GM23338 (cell line): ENCODE data around the gene BCL10. TPM values are rescaled to one million over a fixed set of nuclear protein-coding genes. Genes with fewer than 3 reads are reported as not detected.

ENCODE experiments used
- ATAC-seq: fragments of 200-7000 bp; cut with Tn5 transposase; 3 replicates; pipeline ENCODE4 v1.9.1; 2020
- DNase-seq: peaks from one replicate; pipeline ENCODE4 v3.0.0-alpha.2; 2015; ENCODE audit warnings: low spot score
- H2AFZ ChIP-seq: fragments of 200-600 bp; sonication (generic); 2 replicates; pipeline ENCODE4 v1.8.0; 2016; ENCODE audit warnings: antibody characterized with exemption, mild to moderate bottlenecking, moderate library complexity
- H3F3A ChIP-seq: fragments of 200-600 bp; sonication (generic); replicated peaks from 2 replicates; pipeline ENCODE4 v1.8.0; 2017; ENCODE audit warnings: antibody characterized with exemption, mixed run types, low read depth
- H3K27ac ChIP-seq: fragments of 200-600 bp; sonication (generic); 2 replicates; pipeline ENCODE4 v1.6.1; 2016; ENCODE audit warnings: low read depth
- H3K27me3 ChIP-seq: fragments of 200-600 bp; sonication (generic); 2 replicates; pipeline ENCODE4 v1.8.0; 2016; ENCODE audit warnings: mild to moderate bottlenecking, mixed run types, moderate library complexity; ENCODE audit not compliant: insufficient read depth
- H3K36me3 ChIP-seq: fragments of 200-600 bp; sonication (generic); 2 replicates; pipeline ENCODE4 v1.8.0; 2016; ENCODE audit warnings: mild to moderate bottlenecking; ENCODE audit not compliant: insufficient read depth
- H3K4me1 ChIP-seq: fragments of 200-600 bp; sonication (generic); 2 replicates; pipeline ENCODE4 v1.8.0; 2016; ENCODE audit warnings: mild to moderate bottlenecking, moderate library complexity; ENCODE audit not compliant: insufficient read depth
- H3K4me2 ChIP-seq: fragments of 200-600 bp; sonication (generic); 2 replicates; pipeline ENCODE4 v1.7.1; 2017; ENCODE audit warnings: mixed run types
- H3K4me3 ChIP-seq: fragments of 200-600 bp; sonication (generic); 2 replicates; pipeline ENCODE4 v1.6.1; 2016; ENCODE audit warnings: mixed run types
- H3K79me2 ChIP-seq: fragments of 200-600 bp; sonication (generic); replicated peaks from 2 replicates; pipeline ENCODE4 v1.8.0; 2017; ENCODE audit warnings: mild to moderate bottlenecking; ENCODE audit not compliant: insufficient read depth
- H3K9me2 ChIP-seq: fragments of 200-600 bp; sonication (generic); 2 replicates; pipeline ENCODE4 v1.8.0; 2017; ENCODE audit not compliant: insufficient read depth
- H4K20me1 ChIP-seq: fragments of 200-600 bp; sonication (generic); replicated peaks from 2 replicates; pipeline ENCODE4 v1.8.0; 2017; ENCODE audit warnings: mild to moderate bottlenecking; ENCODE audit not compliant: insufficient read depth
- H3K27ac Mint-ChIP-seq: 2 replicates; pipeline ENCODE4 v1.8.0; 2020; ENCODE audit warnings: inconsistent platforms, mild to moderate bottlenecking, moderate library complexity, mixed read lengths
- H3K27me3 Mint-ChIP-seq: 3 replicates; pipeline ENCODE4 v1.8.0; 2022; ENCODE audit warnings: low read depth, mild to moderate bottlenecking, moderate library complexity, mixed read lengths, inconsistent platforms; ENCODE audit not compliant: insufficient read depth, poor library complexity
- H3K36me3 Mint-ChIP-seq: 3 replicates; pipeline ENCODE4 v1.8.0; 2021; ENCODE audit warnings: low read depth, mild to moderate bottlenecking, inconsistent platforms, moderate library complexity, mixed read lengths
- H3K4me1 Mint-ChIP-seq: 3 replicates; pipeline ENCODE4 v1.8.0; 2020; ENCODE audit warnings: mild to moderate bottlenecking, inconsistent platforms, mixed read lengths
- H3K4me3 Mint-ChIP-seq: 3 replicates; pipeline ENCODE4 v1.8.0; 2021; ENCODE audit warnings: moderate library complexity, mild to moderate bottlenecking, inconsistent platforms, mixed read lengths
- H3K9me3 Mint-ChIP-seq: 3 replicates; pipeline ENCODE4 v1.8.0; 2020; ENCODE audit warnings: moderate library complexity, mild to moderate bottlenecking, inconsistent platforms, mixed read lengths
- CREB1 ChIP-seq: fragments of 250-450 bp; sonication (Bioruptor Pico); IDR thresholded peaks from 2 replicates; pipeline ENCODE4 v1.5.0; 2020; ENCODE audit warnings: low read depth, mild to moderate bottlenecking, moderate library complexity
- ETS1 ChIP-seq: IDR thresholded peaks from 2 replicates; pipeline ENCODE4 v1.6.1; 2016; ENCODE audit warnings: antibody characterized with exemption
- EZH2 ChIP-seq: fragments of 200-600 bp; sonication (generic); IDR thresholded peaks from one replicate; pipeline ENCODE4 v1.8.0; 2017; ENCODE audit warnings: antibody characterized with exemption, mild to moderate bottlenecking, low read depth; ENCODE audit not compliant: unreplicated experiment
- EZH2phosphoT487 ChIP-seq: fragments of 200-600 bp; sonication (generic); IDR thresholded peaks from one replicate; pipeline ENCODE4 v1.8.1; 2018; ENCODE audit warnings: antibody characterized with exemption; ENCODE audit not compliant: unreplicated experiment
- JUNB ChIP-seq: IDR thresholded peaks from one replicate; pipeline ENCODE4 v1.6.1; 2016; ENCODE audit warnings: antibody characterized with exemption; ENCODE audit not compliant: unreplicated experiment
- POLR2AphosphoS5 ChIP-seq: IDR thresholded peaks from 2 replicates; pipeline ENCODE4 v1.6.1; 2016; ENCODE audit warnings: antibody characterized with exemption, low read depth
- REST ChIP-seq: IDR thresholded peaks from one replicate; pipeline ENCODE4 v1.6.1; 2018; ENCODE audit warnings: antibody characterized with exemption; ENCODE audit not compliant: unreplicated experiment
- STAT1 ChIP-seq: IDR thresholded peaks from one replicate; pipeline ENCODE4 v1.6.1; 2016; ENCODE audit warnings: antibody characterized with exemption; ENCODE audit not compliant: unreplicated experiment
- ZNF114 ChIP-seq: fragments of 250-450 bp; sonication (Bioruptor Pico); IDR thresholded peaks from 2 replicates; pipeline ENCODE4 v1.5.0; 2020; ENCODE audit warnings: mild to moderate bottlenecking, moderate library complexity
- ZNF331 ChIP-seq: fragments of 250-450 bp; sonication (Bioruptor Pico); IDR thresholded peaks from 2 replicates; pipeline ENCODE4 v1.5.0; 2020; ENCODE audit warnings: low read depth, mild to moderate bottlenecking, moderate library complexity
- ZNF462 ChIP-seq: fragments of 250-450 bp; sonication (Bioruptor Pico); IDR thresholded peaks from 2 replicates; pipeline ENCODE4 v1.5.0; 2020; ENCODE audit warnings: mild to moderate bottlenecking, moderate library complexity
- polyA plus RNA-seq: library from polyadenylated mRNA; unstranded; fragments of >200 nt; fragmentation: Nextera tagmentation; extraction: Ambion mirVana; gene quantifications from 2 replicates; pipeline ENCODE4 v1.2.1, GENCODE V29; 2016
- total RNA-seq: library from RNA; depleted of rRNA; stranded (reverse); fragments of >200 nt; shearing (Covaris generic); gene quantifications from 2 replicates; pipeline ENCODE4 v1.2.3, GENCODE V29; 2014

The BCL10 gene
- total and polyA plus RNA-seq, 2 experiments from 2014 or later = 23.1 to 33.7 TPM

GRCh38 chr1:85296980-85297379 lies 20.5 kb upstream of the BCL10 start:
- no peaks in the 10 kb centered on the region for H4K20me1 ChIP-seq
- H3K27ac ChIP-seq = no peak overlapping the region
- Mint-ChIP-seq H3K9me3 (no peaks in the 10 kb centered on the region), H3K4me3 (no peak overlapping the region), H3K27ac (no peak overlapping the region), H3K36me3 (no peaks in the 10 kb centered on the region), H3K4me1 (peaks cover 8% of the 10 kb centered on the region), H3K27me3 (no peaks in the 10 kb centered on the region)
- ATAC-seq (no peak), DNase-seq (no peak)
- no peaks in the 10 kb centered on the region for H3F3A ChIP-seq
- H3K4me2 ChIP-seq = no peak overlapping the region
- H3K36me3 ChIP-seq = no peaks in the 10 kb centered on the region
- no peak overlapping the region for H3K4me3 ChIP-seq
- H3K9me2 ChIP-seq = no peaks in the 10 kb centered on the region
- H3K79me2 ChIP-seq = no peaks in the 10 kb centered on the region
- H2AFZ ChIP-seq = no peak overlapping the region
- no peak for TF ChIP-seq EZH2
- H3K27me3 ChIP-seq = no peaks in the 10 kb centered on the region
- no peaks in the 10 kb centered on the region for H3K4me1 ChIP-seq

- H3K36me3 ChIP-seq = no peaks in the 10 kb centered on the region
- no peak overlapping the region for H3K27ac Mint-ChIP-seq
- DNase-seq (no peak), ATAC-seq (no peak)
- no peaks in the 10 kb centered on the region for H3K9me2 ChIP-seq
- no peaks in the 10 kb centered on the region for H3K36me3 Mint-ChIP-seq
- H3K9me3 Mint-ChIP-seq = no peaks in the 10 kb centered on the region
- no peaks in the 10 kb centered on the region for H3K27me3 Mint-ChIP-seq
- no peak overlapping the region for H3K27ac ChIP-seq
- no peaks in the 10 kb centered on the region for H4K20me1 ChIP-seq
- no peak overlapping the region for H3K4me3 ChIP-seq
- H3F3A ChIP-seq = no peaks in the 10 kb centered on the region
- H3K4me3 Mint-ChIP-seq = no peak overlapping the region
- H3K4me1 Mint-ChIP-seq = peaks cover 8% of the 10 kb centered on the region
- H3K4me1 ChIP-seq = no peaks in the 10 kb centered on the region
- H3K79me2 ChIP-seq = no peaks in the 10 kb centered on the region
- H3K4me2 ChIP-seq = no peak overlapping the region
- no peak overlapping the region for H2AFZ ChIP-seq
- H3K27me3 ChIP-seq = no peaks in the 10 kb centered on the region
- no peak for TF ChIP-seq EZH2
- TF ChIP-seq JUNB = no peak
- no peak for TF ChIP-seq ZNF331 (CRISPR knock-in tag)
- TF ChIP-seq REST = no peak
- no peak for TF ChIP-seq STAT1
- TF ChIP-seq CREB1 (CRISPR knock-in tag) = no peak
- no peak for TF ChIP-seq ETS1
- no peak for TF ChIP-seq POLR2AphosphoS5
- TF ChIP-seq ZNF114 (CRISPR knock-in tag) = no peak
- no peak for TF ChIP-seq EZH2phosphoT487
- no peak for TF ChIP-seq ZNF462
Measured at GRCh38 chr1:85295654-85296053, 19.2 kb upstream of the BCL10 start.
